GM21526 (cell line): Measurements from ENCODE around the gene ATRNL1.

Experiments
- ATAC-seq: cut with Tn5 transposase; IDR thresholded peaks from one replicate; pipeline ENCODE4 v1.9.1; 2021; ENCODE audit warnings: moderate library complexity; ENCODE audit not compliant: unreplicated experiment, low FRiP score

The ATRNL1 gene

DNA sequence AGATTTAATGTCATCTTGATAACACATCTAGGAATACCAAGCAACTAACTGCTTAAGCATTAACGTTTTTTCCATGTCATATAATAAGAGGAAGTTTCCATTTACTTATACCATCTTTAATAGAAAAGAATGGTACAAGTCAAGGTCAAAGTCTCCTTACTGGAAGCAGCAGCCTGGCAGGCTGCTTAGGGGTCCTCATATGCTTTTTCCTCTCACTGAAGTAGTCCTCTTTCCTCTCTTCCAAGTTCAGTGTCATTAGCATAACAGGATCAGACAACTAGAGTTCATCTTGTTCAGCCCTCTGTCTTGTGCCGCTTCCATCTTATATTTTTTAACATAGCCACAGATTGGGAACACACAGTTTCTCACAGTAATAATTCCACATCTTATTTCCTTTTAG lies 774.1 kb downstream of the ATRNL1 start:
- no peak for ATAC-seq

DNA sequence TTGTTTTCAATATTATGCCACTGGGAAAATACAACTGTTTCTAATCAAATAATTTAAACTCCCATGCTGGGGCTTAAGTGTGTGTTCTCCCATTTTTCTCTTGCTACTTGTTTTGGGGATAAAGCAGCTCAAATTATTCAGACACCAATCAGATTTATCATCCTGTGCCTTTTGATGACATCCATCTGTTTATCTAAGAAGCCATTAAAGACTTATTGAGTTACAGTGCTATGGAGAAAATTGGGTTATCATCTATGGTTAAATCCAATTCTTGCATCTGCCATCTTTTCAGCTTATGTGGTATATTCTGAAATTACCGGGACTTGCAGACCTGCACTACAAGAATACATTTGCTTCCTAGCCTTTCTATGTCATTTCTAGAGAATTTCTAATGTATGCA lies 778.7 kb downstream of the ATRNL1 start:
- no peak for ATAC-seq

DNA sequence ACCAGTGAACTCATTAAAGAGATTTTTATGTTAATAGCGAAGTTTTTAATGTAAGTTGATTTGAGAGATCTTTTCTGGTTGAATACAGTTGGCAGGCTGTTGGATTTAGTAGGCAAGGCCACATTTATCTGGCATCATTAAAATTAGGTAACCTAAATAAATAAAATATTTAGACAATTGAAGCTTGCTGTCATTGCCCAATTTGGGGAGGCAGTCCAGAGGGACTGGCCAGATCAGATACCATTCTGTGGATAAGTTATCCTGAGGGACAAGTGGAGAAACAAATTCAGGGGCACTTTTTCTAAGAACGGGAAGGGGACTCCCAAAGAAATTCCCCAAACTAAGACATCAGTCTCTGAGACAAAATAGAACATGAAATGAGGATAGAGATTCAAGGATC lies 782.0 kb downstream of the ATRNL1 start:
- ATAC-seq = no peak

DNA sequence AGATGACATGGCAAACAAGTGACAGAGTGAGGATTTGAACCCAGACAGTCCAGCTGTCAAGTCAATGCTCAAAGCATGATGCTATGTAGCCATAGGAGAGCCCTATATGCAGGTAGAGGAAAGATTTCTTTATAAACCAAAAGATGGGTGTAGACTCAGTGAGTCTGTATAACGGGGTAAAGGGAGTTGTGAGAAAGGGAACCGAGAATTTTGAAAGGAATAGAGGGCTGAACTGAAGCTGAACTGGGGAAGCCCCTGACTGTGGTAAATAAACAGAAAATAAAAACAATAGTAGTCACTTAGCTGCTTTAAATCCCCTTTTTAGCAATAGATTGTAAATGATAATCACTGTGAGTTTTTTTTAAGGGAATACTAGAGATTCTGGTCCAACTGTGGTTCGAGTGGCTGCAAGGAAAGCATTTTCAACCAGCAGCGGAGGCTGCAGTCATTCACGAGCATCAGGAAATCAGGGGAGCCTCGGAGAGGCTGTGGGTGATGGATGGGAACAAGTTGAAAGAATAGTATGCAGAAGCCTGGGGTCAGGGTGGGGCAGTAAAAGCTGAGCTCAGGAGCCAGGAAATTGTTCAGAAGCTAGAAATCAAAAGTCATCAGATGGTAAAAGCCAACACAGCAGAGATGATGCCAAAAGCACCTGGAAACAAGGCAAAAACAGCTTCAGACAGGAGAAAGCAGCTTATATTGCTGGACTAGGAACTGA lies 786.4 kb downstream of the ATRNL1 start:
- ATAC-seq = peak; percentile 67

DNA sequence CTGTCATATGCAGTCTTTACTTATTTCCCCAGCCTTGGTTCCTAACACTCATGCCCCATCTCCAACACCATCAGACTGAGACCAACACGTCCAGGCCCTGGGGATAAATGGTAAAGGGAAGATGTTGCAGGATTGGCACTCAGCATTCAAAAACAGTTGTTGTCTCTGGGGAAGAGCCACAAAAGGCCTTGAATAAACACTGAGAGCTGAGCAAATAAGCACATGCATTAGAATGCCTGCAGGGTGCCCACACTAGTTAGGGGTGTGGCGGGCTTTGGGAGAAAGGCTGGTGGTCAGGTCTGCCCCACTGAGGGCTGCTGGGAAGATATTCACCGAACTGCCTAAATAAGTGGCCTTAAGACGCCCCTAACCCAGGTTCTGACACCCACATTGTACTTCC lies 788.9 kb downstream of the ATRNL1 start:
- no peak for ATAC-seq

DNA sequence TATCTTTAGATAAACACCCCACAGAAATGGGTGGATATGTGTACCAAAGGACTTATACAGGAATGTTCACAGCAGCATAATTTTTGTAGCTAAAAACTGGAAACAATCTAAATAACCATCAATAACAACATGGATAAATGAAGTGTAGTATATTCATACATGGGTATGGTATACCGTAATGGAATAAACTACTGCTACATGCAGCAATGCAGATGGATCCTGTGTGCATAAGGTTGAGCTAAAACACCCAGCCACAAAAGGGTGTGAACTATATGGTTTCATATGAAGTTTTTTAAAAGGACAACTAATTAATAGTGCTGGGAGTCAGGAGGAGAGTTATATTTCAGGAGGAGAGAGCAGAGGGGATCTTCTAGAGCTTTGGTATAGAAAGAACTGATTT lies 790.2 kb downstream of the ATRNL1 start:
- ATAC-seq = no peak

DNA sequence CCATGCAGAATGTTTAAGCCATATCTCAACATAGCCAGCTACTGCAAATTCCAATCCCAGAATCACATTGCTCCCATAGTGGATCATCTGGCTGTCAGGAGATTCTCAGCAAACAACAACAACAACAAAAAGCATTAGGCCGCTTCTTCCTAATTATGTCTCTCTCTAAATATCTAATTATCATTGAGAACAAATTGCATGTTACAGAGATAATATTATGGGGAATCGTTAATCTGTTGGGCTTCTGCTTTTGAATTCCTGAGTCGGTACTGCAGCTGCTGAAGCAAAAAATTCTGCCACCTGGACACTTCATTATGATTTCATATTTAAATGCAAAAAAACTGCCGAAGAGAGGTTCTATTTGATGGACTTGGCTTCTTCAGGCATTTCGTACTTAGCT lies 791.2 kb downstream of the ATRNL1 start:
- ATAC-seq = no peak

DNA sequence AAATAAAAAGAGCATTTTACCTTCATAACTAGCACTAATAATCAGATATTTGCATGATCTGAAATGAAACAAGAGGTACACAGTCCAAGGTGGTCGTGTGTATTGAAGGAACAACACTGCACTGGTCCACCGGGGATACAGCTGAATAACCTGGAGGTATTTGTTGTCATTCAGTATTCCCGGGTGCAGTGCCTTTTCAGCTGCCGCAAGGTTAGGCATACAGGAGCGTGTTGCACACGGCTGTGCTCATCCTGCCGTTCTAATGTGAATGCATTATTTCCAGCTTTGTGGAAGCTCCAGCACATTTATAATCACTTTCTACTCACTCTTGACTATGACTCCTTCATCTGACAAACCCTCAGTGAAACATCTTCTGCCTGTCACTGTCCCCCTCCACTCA lies 802.0 kb downstream of the ATRNL1 start:
- ATAC-seq = no peak

DNA sequence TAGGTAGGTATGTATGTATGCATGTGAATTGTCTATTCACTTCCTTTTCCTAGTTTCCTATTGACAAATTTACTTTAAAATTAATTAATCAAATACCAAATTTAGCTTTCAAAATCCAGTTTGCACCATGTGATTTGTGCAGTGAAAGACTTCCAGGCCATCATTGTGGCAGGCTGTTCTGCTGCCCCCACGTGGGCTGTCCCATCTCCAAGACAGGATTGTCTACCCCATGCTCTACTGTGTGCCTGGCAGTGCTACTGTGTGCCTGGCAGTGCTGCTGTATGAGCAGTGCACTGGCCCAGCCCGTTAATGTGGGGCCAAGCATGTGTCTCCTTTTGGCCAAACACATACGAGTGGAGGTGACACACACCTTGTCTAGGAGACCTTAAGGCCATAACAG lies 805.1 kb downstream of the ATRNL1 start:
- no peak for ATAC-seq

DNA sequence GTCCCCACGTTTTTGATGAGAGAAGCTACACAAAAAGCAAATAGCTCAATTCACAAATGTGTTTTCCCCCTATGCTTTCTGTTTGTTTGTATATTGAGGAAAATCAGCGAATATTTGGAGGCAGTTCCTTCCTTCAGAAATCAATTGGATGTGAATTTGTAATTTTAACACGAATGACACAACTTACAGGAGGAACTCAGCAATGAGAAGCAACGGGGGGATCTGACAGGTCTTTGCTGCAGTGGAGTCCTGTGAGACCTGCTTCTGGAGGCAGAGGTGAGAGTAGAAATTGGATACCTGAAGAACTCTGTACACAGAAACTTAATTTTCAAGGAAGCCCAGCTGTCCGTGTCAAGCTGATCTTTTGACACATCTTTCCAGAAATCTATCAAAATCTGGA lies 809.4 kb downstream of the ATRNL1 start:
- ATAC-seq = no peak

DNA sequence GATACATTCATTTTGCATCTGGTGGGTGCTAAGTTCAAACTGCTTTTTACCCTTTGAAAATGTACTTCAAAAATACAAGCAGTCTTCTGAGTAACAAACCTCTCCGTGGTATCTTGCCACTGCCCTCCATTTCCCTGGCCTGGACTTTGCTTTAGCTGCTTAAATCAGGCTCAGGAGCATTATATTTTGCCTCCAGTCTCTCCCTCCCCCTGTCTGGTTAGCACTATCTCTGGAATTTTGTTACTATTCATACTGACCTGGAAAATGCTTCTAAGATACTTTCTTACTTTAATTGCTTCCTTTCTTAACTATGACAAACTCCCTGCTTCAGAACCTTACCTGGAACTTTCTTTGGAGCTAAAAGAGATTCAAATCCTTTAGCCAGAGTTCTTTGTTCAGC lies 810.0 kb downstream of the ATRNL1 start:
- ATAC-seq = no peak

DNA sequence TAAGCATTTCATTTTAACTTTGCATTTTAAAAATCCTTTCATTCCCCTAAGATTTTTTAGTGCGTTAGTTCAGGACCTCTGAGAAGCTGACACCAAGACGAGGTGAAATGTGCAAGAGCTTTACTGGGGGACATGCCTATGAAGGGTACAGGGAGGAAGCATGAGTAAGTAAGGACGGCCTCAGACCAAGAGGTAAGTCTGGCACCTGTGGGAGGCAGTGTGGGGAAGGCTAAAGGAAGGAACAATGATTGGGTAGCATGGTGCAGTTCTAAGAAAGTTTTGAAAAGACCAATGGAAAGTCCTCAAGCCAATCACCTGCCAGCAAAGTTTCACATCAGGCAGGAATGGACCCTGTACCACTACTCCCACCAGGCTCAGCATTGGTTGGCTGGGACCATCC lies 810.7 kb downstream of the ATRNL1 start:
- no peak for ATAC-seq

DNA sequence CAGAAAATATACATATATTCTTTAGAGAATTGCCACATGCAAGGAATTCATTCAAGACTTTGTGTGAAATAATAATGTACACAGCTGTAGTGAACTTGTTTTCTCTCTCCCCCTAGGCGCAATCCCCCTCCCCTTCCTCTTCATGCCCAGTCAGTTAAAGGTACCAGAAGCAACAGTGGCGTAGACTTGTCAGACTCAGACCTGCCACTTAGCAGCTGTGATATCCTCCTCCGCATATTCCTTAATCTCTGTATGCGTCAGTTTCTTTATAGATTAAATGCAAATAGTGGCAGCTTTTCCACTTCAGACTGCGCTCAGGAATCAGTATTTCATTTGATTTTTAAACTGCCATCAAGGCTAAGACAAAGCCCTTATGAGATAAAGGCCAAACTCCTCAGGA lies 815.9 kb downstream of the ATRNL1 start:
- no peak for ATAC-seq

DNA sequence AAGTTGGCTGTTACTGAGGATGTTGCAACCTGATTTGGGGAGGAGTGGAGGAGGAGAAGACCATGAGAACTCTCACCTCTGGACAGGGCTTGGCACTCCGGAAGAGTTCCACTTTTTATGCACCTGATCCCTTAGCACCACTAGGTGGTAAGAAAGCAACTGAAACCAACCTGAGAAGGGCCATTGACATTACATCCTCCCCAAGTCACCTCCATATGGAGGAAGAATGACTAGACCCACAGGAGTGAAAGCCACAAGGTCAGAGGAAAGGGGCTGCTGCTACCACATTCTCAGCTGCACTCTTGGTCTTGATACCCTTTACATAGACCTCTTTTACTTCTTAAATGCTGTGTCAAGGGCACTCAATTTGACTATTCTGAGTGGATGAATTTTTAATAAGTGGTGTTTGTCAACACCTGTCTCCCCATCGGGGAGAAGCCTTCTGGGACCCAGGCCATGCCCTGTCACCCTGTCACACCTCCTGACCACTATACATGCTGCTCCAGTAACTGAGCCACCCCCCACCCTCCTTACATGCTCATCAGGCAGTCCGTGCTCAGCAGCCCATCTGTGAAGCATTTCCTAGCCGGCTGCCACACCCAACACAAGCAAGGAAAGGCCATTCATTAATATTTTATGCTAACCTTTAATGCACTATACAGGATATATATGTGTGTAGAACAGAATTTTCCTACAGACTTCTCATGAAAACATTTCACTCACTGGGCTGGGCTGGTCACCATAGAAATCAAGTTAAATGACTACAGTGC lies 817.0 kb downstream of the ATRNL1 start:
- no peak for ATAC-seq

DNA sequence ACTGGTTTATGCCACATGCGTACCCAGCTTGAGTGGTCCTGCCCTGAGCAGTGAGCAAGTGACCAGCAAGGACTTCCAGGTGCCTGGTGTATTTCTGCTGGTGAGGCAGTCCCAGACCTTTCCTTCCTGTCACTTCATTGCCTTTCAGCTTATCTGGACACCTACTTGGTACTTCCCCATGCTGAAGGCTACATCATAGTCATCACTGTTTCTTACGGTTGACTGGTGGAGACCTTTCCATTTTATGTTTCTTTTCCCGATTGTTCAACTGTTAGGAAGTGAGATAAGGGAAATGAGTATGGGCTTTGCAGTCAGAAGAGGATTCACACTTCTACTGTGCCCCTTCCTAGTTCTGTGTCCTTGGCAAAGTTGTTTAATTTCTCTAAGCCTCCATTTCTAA lies 821.3 kb downstream of the ATRNL1 start:
- no peak for ATAC-seq

DNA sequence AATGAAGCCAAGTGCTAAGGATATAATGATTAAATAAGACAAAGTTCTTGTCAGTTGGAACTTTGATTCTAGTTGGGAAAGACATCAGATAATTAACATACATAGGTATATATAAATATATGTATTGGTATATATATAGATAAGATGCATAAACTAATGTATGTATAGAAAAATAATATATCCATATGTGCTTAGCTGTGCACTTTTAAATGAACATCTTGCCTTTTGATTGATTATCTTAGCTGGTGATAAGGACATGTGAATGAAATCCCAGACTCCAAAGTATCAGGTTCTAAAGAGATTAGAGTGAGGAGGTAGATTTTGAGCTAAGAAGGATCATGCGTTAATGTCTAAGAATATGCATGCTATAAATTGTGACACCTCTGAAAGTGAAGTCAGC lies 822.3 kb downstream of the ATRNL1 start:
- no peak for ATAC-seq

DNA sequence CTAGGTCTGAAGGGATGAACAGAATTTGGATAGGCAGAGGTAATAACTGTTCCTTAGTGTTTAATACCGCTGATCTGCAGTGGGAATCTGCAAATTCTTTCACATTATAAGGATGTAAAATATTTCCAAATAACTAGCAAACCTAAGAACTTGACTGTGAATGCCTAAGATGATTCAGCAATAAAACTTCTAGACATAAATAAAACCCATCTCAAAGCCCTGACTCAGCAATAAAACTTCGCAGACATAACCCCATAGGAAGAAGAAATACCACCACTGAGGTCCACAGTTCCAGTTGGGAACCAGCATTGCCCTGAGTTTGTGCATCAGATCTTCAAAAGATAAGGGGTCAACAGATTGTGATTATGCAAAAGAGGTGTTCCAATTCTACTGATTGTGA lies 825.6 kb downstream of the ATRNL1 start:
- no peak for ATAC-seq

DNA sequence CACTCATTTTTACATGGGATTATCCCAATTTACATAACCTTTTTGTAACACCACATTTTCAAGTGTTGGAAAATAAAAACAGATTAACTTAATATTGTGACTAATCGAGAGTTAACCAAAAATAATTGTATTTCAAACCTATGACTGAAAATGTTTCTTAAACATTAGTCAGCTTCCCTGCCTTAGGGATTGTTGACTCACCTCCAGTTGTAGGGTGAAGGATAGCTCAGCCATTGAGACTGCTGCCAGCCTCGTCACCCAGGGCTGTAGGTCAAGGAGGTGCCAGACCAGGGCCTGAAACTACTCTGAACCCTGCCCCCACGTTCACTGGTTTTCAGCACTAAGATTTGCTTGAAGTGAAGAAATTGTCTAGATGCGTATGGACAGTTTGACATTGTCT lies 828.6 kb downstream of the ATRNL1 start:
- no peak for ATAC-seq

DNA sequence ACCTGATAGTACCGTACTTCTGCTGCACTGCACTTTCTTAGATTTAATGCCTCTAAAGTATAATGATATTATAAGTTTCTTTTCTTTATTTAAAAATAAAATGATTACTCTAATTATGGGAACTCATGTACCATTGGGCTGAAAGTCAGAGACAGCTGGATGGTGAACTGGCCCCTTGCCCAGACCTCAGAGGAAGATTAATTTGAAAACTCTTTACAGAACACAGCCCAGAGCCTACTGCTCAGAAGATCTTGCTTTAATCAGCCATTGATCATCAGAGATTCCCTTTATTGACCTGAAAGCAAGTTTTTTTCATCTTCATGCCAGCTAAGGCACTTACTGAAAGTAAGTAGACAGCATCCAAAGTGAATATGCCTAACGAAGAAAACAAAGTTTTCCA lies 838.1 kb downstream of the ATRNL1 start:
- ATAC-seq = no peak

DNA sequence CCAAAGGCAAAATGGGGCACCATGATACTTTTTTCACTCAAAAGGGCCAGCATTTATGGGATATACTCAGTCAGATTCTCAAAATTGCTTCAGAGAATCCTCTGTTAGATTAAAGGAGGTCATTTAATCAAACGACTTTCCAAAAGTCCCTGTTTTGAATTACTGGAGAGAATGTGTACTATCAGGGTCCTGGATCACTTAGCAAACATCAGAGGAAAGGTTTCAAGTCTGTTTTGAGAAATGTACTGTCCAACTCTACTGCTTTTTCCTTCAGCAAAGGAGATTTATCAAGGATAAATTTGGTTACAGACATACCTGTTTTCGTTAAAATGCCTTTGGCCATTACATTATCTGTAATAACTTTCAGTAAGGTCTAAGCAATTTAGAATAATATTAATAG lies 838.9 kb downstream of the ATRNL1 start:
- no peak for ATAC-seq

DNA sequence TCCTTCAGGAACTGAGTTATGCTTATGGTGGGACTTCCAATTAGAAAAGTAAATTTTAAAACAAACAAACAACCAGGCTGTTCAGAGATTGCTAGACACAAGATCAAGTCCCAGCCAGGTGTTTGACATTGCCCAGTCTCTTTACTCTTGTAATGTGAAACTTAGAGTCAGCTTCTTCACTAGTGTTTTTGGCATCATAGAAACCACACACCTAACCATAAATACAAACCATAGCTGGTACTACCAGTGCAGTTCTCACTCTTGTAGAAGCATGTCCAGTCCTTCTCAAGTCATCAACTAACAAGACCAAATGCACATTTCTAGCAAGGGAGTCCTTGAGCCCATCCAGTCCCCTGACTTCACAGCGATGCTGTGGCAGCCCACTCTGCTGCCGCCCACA lies 839.9 kb downstream of the ATRNL1 start:
- no peak for ATAC-seq

DNA sequence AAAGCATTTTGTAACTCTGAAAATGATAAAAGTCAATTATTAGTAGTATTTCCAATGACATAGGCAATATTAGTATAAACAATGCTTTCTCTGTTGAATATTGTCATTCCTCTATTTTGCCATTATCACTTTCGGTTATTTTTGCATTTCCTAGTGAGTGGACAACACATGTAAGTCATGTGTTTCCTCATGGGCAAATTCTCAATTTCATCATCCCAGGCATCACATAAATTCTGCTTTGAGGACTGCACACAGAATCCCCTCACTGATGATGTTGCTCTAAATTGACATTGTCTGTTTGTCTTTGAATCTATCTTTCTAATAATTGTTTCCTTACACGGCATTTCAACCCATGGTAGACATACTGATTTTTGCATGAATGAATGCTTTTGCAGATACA lies 842.6 kb downstream of the ATRNL1 start:
- no peak for ATAC-seq
